Gastroesophageal sphincter (tissue), 4 donors: Measurements from ENCODE around the gene MAB21L4. TPM values are rescaled to one million over a fixed set of nuclear protein-coding genes. Genes with fewer than 3 reads are reported as not detected.

Experiments used
- ATAC-seq: fragments of 150-250 bp; one replicate; pipeline ENCODE4 v1.9.1; 2016; ENCODE audit warnings: mild to moderate bottlenecking, moderate library complexity
- H3K27ac ChIP-seq, 4 donors: fragments of 200-600 bp; sonication (generic) in 3 of 4; 1 replicate in 3 of 4; 2 replicates in 1 of 4; pipeline ENCODE4 v1.5.1; 2016 to 2019
- H3K27me3 ChIP-seq: fragments of 200-600 bp; sonication (generic); one replicate; pipeline ENCODE4 v1.5.1; 2019
- H3K36me3 ChIP-seq, 2 donors: fragments of 200-600 bp; sonication (generic); one replicate each; pipeline ENCODE4 v1.5.1; 2019; ENCODE audit warnings: control low read depth in 1 of 2
- H3K4me1 ChIP-seq, 3 donors: fragments of 200-600 bp; sonication (generic); 1 replicate in 2 of 3; 2 replicates in 1 of 3; pipeline ENCODE4 v1.5.1; 2016 to 2019; ENCODE audit warnings: control low read depth in 2 of 3
- H3K4me3 ChIP-seq, 2 donors: fragments of 200-600 bp; sonication (generic); one replicate each; pipeline ENCODE4 v1.5.1; 2019; ENCODE audit warnings: mild to moderate bottlenecking in 1 of 2, moderate library complexity in 1 of 2
- H3K9me3 ChIP-seq, 3 donors: fragments of 200-600 bp; sonication (generic); one replicate each; pipeline ENCODE4 v1.5.1; 2017 to 2019; ENCODE audit warnings: control low read depth in 2 of 3
- CTCF ChIP-seq, 4 experiments: fragments of 200-600 bp in 2 of 4; fragments of 450-650 bp in 2 of 4; sonication (generic) in 1 of 4; IDR thresholded peaks; one replicate each; pipeline ENCODE4 v1.5.1; 2017 to 2019; ENCODE audit warnings: antibody characterized with exemption in 4 of 4, mild to moderate bottlenecking in 2 of 4, moderate library complexity in 2 of 4
- EP300 ChIP-seq: sonication (generic); formaldehyde crosslinking; IDR thresholded peaks from one replicate; pipeline ENCODE4 v1.6.1; 2017; ENCODE audit warnings: antibody characterized with exemption, mild to moderate bottlenecking
- POLR2A ChIP-seq, 2 donors: fragments of 450-650 bp; IDR thresholded peaks; one replicate each; pipeline ENCODE4 v1.6.1; 2017; ENCODE audit warnings: antibody characterized with exemption in 2 of 2, mild to moderate bottlenecking in 2 of 2, moderate library complexity in 1 of 2
- POLR2AphosphoS5 ChIP-seq: sonication (generic); formaldehyde crosslinking; IDR thresholded peaks from one replicate; pipeline ENCODE4 v1.6.1; 2017; ENCODE audit warnings: antibody characterized with exemption
- WGBS, 2 donors: methylation state at CpG; one replicate each; pipeline ENCODE4 v1.1.5; 2018; ENCODE audit warnings: low coverage in 1 of 2; 5-methylcytosine and 5-hydroxymethylcytosine counted together
- total RNA-seq, 4 donors: library from RNA; depleted of rRNA; stranded (reverse); fragments of >200 nt; gene quantifications; one replicate each; pipeline ENCODE4 v1.1.0, GENCODE V29; 2016

MAB21L4 gene
- total RNA-seq, 4 donors from 2014 or later = 0.27 to 9.7 (median 0.77) TPM; not detected in 1

GRCh38 chr2:240918258-240919091 lies 22.5 kb upstream of the MAB21L4 start:
- peaks cover 49% of the 10 kb centered on the region for H3K27me3 ChIP-seq
- H3K9me3 ChIP-seq = no peaks in the 10 kb centered on the region
- no peak overlapping the region for H3K4me3 ChIP-seq
- peaks cover 0 to 37% (median 13%) of the 10 kb centered on the region in 3 donors for H3K4me1 ChIP-seq
- no peak for ATAC-seq
- no peak overlapping the region for H3K27ac ChIP-seq
- no peak for TF ChIP-seq EP300
- TF ChIP-seq POLR2AphosphoS5 = no peak
- no peak for TF ChIP-seq CTCF (IDR thresholded peaks at IDR 0.05)
- TF ChIP-seq POLR2A (IDR thresholded peaks at IDR 0.05) = no peak
- H3K36me3 ChIP-seq = no peaks in the 10 kb centered on the region
- WGBS, 2 donors = 90% methylated on average over 2 of the region's 36 CpGs; no CpG with 5 or more reads in 1 of the 2 donors

- H3K4me1 ChIP-seq = peaks cover 0 to 41% (median 13%) of the 10 kb centered on the region in 3 donors
- ATAC-seq = no peak
- no peaks in the 10 kb centered on the region for H3K9me3 ChIP-seq
- no peak overlapping the region for H3K27ac ChIP-seq
- no peak for TF ChIP-seq POLR2A (IDR thresholded peaks at IDR 0.05)
- no peak for TF ChIP-seq POLR2AphosphoS5
- TF ChIP-seq CTCF (IDR thresholded peaks at IDR 0.05) = no peak
- TF ChIP-seq EP300 = no peak
- no peak overlapping the region for H3K4me3 ChIP-seq
- WGBS, 2 donors = 80% methylated on average over 1 of the region's 10 CpGs; no CpG with 5 or more reads in 1 of the 2 donors
- peaks cover 52% of the 10 kb centered on the region for H3K27me3 ChIP-seq
- H3K36me3 ChIP-seq = no peaks in the 10 kb centered on the region
Observed at GRCh38 chr2:240917684-240918257, 21.8 kb upstream of the MAB21L4 start.

- Histone ChIP-seq H3K27ac (peak overlapping the region in 2 of 4 donors; percentile 19 to 42), H3K4me3 (no peak overlapping the region), H3K9me3 (no peaks in the 10 kb centered on the region), H3K36me3 (no peaks in the 10 kb centered on the region), H3K4me1 (peaks cover 0 to 41% (median 13%) of the 10 kb centered on the region in 3 donors), H3K27me3 (peaks cover 52% of the 10 kb centered on the region)
- ATAC-seq = no peak
- WGBS, 2 donors = 100% methylated on average over 1 of the region's 20 CpGs; no CpG with 5 or more reads in 1 of the 2 donors
- TF ChIP-seq POLR2AphosphoS5 (no peak), EP300 (no peak), POLR2A (IDR thresholded peaks at IDR 0.05) (no peak), CTCF (IDR thresholded peaks at IDR 0.05) (no peak)
Observed at GRCh38 chr2:240917009-240917683, 21.2 kb upstream of the MAB21L4 start.

GRCh38 chr2:240916571-240917008 lies 20.6 kb upstream of the MAB21L4 start:
- H3K27ac ChIP-seq = peak overlapping the region in 2 of 4 donors; percentile 19 to 42
- peak; percentile 63 for ATAC-seq

More at GRCh38 chr2:240916571-240917008, 20.6 kb upstream of the MAB21L4 start:
- Histone ChIP-seq H3K27me3 (peaks cover 55% of the 10 kb centered on the region), H3K4me3 (peak overlapping the region in 1 of 2 donors; percentile 18), H3K9me3 (no peaks in the 10 kb centered on the region), H3K36me3 (no peaks in the 10 kb centered on the region), H3K4me1 (peaks cover 0 to 41% (median 13%) of the 10 kb centered on the region in 3 donors)
- TF ChIP-seq CTCF (IDR thresholded peaks at IDR 0.05) (no peak), POLR2AphosphoS5 (peak; percentile 78)
- WGBS, 2 donors = no CpG with 5 or more reads among the region's 24 CpGs
